Testis (tissue), 3 donors: Measurements from ENCODE around the gene ACAA2. TPM values are rescaled to one million over a fixed set of nuclear protein-coding genes. Genes with fewer than 3 reads are reported as not detected.
"Not testable (repeated sequence)": the region's sequence is repeated elsewhere in the genome, so short reads cannot be mapped to it uniquely, and the experiment has no call there.

Source experiments
- DNase-seq: peaks from one replicate; pipeline ENCODE4 v3.0.0-alpha.2; 2019
- H3K27ac ChIP-seq, 2 donors: fragments of 200-600 bp; sonication (generic); one replicate each; pipeline ENCODE4 v1.5.1; 2019
- H3K27me3 ChIP-seq: fragments of 200-600 bp; sonication (generic); one replicate; pipeline ENCODE4 v1.5.1; 2019
- H3K36me3 ChIP-seq: fragments of 200-600 bp; sonication (generic); one replicate; pipeline ENCODE4 v1.5.1; 2017; ENCODE audit warnings: low read depth; ENCODE audit errors: missing control alignments
- H3K4me1 ChIP-seq: fragments of 200-600 bp; sonication (generic); one replicate; pipeline ENCODE4 v1.5.1; 2019
- H3K4me3 ChIP-seq, 2 donors: fragments of 200-600 bp; sonication (generic); one replicate each; pipeline ENCODE4 v1.5.1; 2017 to 2019
- H3K9me3 ChIP-seq: fragments of 200-600 bp; sonication (generic); one replicate; pipeline ENCODE4 v1.5.1; 2017
- POLR2A ChIP-seq: fragments of 450-650 bp; IDR thresholded peaks from one replicate; pipeline ENCODE4 v1.6.1; 2017; ENCODE audit warnings: antibody characterized with exemption, mild to moderate bottlenecking, moderate library complexity
- WGBS, 2 donors: methylation state at CpG; one replicate each; pipeline ENCODE4 v1.1.5; 2018; 5-methylcytosine and 5-hydroxymethylcytosine counted together
- intact Hi-C: fragments of 100-400 bp; cut with DNase I; formaldehyde crosslinking; loops from one replicate; pipeline ENCODE4 v1.15.1; 2023; ENCODE audit warnings: low total_unique reads
- polyA plus RNA-seq: library from polyadenylated mRNA; stranded (reverse); fragments of 350-450 nt; fragmentation: Illumina TruSeq; extraction: RNeasy Lipid Tissue Mini Kit (QIAGEN cat#74804); gene quantifications from one replicate; pipeline ENCODE4 v1.2.3, GENCODE V29; 2014; ENCODE audit warnings: low read depth, low replicate concordance; ENCODE audit not compliant: insufficient read depth
- total RNA-seq, 2 donors: library from RNA; depleted of rRNA; stranded (reverse); fragments of >200 nt; gene quantifications; one replicate each; pipeline ENCODE4 v1.2.3, GENCODE V29; 2016
- TF ChIP-seq, protein P1 (sequence below), 3 experiments: fragments of 450-650 bp in 2 of 3; fragments of 200-600 bp in 1 of 3; sonication (generic) in 1 of 3; IDR thresholded peaks; one replicate each; pipeline ENCODE4 v1.5.1; 2016 to 2019; ENCODE audit warnings: antibody characterized with exemption in 3 of 3, mild to moderate bottlenecking in 2 of 3, moderate library complexity in 1 of 3

The ACAA2 gene
- total and polyA plus RNA-seq, 3 donors from 2014 or later: 42.2 to 77.2 (median 48.7) TPM

DNA sequence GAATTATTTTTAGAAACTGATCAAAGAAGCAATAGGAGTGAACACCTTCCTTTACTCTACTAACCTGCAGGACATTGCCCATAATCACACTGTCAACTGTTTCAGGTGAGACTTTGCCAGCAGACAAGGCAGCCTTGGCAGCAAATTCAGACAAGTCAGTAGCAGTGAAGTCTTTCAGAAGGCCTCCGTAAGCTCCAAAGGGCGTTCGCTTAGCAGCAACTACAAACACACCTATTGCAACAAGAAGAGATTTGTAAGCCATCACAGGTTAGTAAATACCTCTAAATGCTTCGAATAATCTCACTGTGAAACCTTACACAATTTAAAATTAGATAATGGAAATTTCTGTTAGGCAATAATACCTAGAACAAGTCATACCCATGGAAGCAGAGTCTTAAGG is 10.7 kb downstream of the ACAA2 start:
- no peak for DNase-seq
- Histone ChIP-seq H3K9me3 (no peaks in the 10 kb centered on the region), H3K4me1 (no peaks in the 10 kb centered on the region), H3K36me3 (no peaks in the 10 kb centered on the region), H3K4me3 (no peak overlapping the region), H3K27me3 (no peaks in the 10 kb centered on the region), H3K27ac (no peak overlapping the region)
- TF ChIP-seq, protein P1, sequence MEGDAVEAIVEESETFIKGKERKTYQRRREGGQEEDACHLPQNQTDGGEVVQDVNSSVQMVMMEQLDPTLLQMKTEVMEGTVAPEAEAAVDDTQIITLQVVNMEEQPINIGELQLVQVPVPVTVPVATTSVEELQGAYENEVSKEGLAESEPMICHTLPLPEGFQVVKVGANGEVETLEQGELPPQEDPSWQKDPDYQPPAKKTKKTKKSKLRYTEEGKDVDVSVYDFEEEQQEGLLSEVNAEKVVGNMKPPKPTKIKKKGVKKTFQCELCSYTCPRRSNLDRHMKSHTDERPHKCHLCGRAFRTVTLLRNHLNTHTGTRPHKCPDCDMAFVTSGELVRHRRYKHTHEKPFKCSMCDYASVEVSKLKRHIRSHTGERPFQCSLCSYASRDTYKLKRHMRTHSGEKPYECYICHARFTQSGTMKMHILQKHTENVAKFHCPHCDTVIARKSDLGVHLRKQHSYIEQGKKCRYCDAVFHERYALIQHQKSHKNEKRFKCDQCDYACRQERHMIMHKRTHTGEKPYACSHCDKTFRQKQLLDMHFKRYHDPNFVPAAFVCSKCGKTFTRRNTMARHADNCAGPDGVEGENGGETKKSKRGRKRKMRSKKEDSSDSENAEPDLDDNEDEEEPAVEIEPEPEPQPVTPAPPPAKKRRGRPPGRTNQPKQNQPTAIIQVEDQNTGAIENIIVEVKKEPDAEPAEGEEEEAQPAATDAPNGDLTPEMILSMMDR (IDR thresholded peaks at IDR 0.05): no peak
- 98% methylated on average over 4 of the region's 4 CpGs for WGBS, 2 donors
- intact Hi-C loops: no loop called here

DNA sequence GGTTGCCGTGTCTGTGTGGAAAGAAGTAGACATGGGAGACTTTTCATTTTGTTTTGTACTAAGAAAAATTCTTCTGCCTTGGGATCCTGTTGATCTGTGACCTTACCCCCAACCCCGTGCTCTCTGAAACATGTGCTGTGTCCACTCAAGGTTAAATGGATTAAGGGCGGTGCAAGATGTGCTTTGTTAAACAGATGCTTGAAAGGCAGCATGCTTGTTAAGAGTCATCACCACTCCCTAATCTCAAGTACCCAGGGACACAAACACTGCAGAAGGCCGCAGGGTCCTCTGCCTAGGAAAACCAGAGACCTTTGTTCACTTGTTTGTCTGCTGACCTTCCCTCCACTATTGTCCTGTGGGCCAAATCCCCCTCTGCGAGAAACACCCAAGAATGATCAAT is 12.8 kb downstream of the ACAA2 start:
- intact Hi-C loops, H3K27me3 ChIP-seq, H3K4me1 ChIP-seq, H3K9me3 ChIP-seq, H3K4me3 ChIP-seq, H3K27ac ChIP-seq, H3K36me3 ChIP-seq, DNase-seq: not testable (repeated sequence)
- 73 to 91% methylated on average over 5 of the region's 5 CpGs for WGBS, 2 donors

DNA sequence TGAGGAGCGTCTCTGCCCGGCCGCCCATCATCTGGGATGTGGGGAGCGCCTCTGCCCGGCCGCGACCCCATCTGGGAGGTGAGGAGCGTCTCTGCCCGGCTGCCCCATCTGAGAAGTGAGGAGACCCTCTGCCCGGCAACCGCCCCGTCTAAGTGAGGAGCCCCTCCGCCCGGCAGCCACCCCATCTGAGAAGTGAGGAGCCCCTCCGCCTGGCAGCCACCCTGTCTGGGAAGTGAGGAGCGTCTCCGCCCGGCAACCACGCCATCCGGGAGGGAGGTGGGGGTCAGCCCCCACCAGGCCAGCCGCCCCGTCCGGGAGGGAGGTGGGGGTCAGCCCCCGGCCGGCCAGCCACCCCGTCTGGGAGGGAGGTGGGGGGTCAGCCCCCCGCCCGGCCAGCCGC is 13.5 kb downstream of the ACAA2 start:
- intact Hi-C loops, H3K27ac ChIP-seq, H3K36me3 ChIP-seq, H3K4me1 ChIP-seq, H3K9me3 ChIP-seq, H3K4me3 ChIP-seq, DNase-seq, H3K27me3 ChIP-seq: not testable (repeated sequence)
- WGBS, 2 donors: 92% methylated on average over 14 of the region's 29 CpGs; no CpG with 5 or more reads in 1 of the 2 donors

DNA sequence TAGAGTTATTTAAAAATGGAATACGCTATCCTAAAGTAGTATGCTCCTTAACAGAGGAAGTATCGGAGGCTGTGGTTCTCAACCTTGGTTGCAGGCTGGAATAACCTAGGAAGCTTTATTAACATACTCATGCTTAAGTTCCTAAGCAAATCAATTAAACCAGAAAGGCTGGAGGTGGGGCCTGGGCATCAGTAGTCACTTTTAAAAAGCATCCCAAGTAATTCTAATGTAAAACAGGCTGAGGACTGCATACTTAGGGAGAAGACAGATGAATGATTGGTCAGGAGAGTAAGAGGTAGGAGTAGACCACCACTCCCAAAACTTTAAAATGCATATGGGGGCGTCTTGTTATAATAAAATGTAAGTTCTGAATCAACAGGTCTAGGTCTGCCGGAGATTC is 15.3 kb downstream of the ACAA2 start:
- peaks cover 4% of the 10 kb centered on the region for H3K36me3 ChIP-seq
- DNase-seq: no peak
- TF ChIP-seq, protein P1 (IDR thresholded peaks at IDR 0.05): no peak
- no peak for TF ChIP-seq POLR2A
- H3K9me3 ChIP-seq: no peaks in the 10 kb centered on the region
- H3K27ac ChIP-seq: no peak overlapping the region
- 94 to 98% methylated on average over 4 of the region's 4 CpGs for WGBS, 2 donors
- no peaks in the 10 kb centered on the region for H3K4me1 ChIP-seq
- H3K4me3 ChIP-seq: no peak overlapping the region
- H3K27me3 ChIP-seq: no peaks in the 10 kb centered on the region
- intact Hi-C loops: no loop called here

DNA sequence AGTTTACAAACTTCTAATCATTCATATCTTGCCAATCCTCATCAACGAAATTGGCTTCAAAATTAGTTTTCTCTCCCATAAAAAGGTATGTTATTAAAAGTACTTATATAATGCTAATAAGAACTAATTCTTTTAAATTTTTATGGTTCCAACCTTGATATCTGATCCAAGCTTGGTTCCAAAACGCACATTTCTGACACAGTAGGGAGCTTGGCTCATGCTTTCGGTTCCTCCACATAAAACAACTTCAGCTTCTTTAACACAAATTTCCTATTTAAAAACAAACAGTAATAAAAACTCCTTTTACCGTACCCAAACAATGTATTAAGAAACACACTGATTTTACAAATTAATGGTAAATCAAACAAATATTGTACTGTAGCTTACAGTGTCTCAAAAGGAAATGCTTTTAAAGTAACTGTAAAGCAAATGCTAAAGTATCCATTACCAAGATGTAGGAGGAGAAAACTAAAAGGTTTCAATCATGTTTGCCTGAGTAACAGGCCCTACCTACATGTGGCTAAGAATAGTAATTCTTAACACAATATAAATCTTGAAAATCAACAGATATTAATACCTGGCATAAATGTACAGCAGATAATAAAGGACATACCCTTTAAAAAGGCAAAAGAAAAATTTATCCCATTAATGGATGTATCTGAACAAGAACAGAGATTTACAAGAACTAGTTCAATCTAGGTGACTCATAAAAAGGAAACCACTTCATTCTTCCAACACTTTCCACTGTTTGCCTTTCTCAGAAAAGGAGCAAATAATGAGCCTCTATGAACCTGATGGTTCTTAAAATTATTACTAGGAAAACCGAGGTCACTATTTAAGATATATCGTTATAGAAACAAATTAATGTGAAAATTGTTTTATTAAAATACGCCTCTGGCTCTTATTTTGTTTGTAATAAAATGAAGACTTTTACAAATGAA is 17.5 kb downstream of the ACAA2 start:
- H3K27me3 ChIP-seq: no peaks in the 10 kb centered on the region
- H3K4me1 ChIP-seq: no peaks in the 10 kb centered on the region
- H3K36me3 ChIP-seq: peaks cover 8% of the 10 kb centered on the region

More for the DNA sequence above, 17.5 kb downstream of the ACAA2 start:
- WGBS, 2 donors: 92 to 93% methylated on average over 7 of the region's 7 CpGs
- no peak overlapping the region for H3K4me3 ChIP-seq
- intact Hi-C loops: no loop called here
- H3K27ac ChIP-seq: no peak overlapping the region
- DNase-seq: no peak
- no peak for TF ChIP-seq POLR2A
- TF ChIP-seq, protein P1 (IDR thresholded peaks at IDR 0.05): no peak
- no peaks in the 10 kb centered on the region for H3K9me3 ChIP-seq
